NCI-H460 (cell line): Measurements from ENCODE around the gene RALB. TPM values are rescaled to one million over a fixed set of nuclear protein-coding genes. Genes with fewer than 3 reads are reported as not detected.
A peak's percentile ranks its signal among the peaks of the same experiment; 100 is the strongest.

Experiments used
- DNase-seq: peaks from one replicate; pipeline ENCODE4 v3.0.0-alpha.2; 2016; ENCODE audit warnings: low read depth; ENCODE audit errors: extremely low read depth
- small RNA-seq, 2 experiments: library from RNA; depleted of rRNA; stranded (forward); fragments of <200 nt; gene quantifications; one replicate each; pipeline ENCODE3, GENCODE V24; 2014
- total RNA-seq: library from RNA; depleted of rRNA; stranded (reverse); fragments of >200 nt; shearing (Covaris generic); gene quantifications from 2 replicates; pipeline ENCODE4 v1.2.3, GENCODE V29; 2014; rRNA removed

Gene RALB
- total RNA-seq, 1 experiment from 2014 or later, result 45.6 TPM

- DNase-seq, result no peak
These were observed 78.5 kb downstream of the RALB start for GRCh38 chr2:120330946-120331822.

GRCh38 chr2:120331903-120332302 is 79.3 kb downstream of the RALB start:
- no peak for DNase-seq

GRCh38 chr2:120332384-120332783 is 79.7 kb downstream of the RALB start:
- no peak for DNase-seq

GRCh38 chr2:120334068-120334467 is 81.4 kb downstream of the RALB start:
- DNase-seq, result no peak

- no peak for DNase-seq
These were observed 84.1 kb downstream of the RALB start for GRCh38 chr2:120336749-120337148.

- no peak for DNase-seq
These were observed 85.4 kb downstream of the RALB start for GRCh38 chr2:120338015-120338414.

GRCh38 chr2:120341977-120342376 is 89.3 kb downstream of the RALB start:
- DNase-seq, result no peak

GRCh38 chr2:120342446-120342845 is 89.8 kb downstream of the RALB start:
- no peak for DNase-seq

- DNase-seq, result no peak
These were observed 90.4 kb downstream of the RALB start for GRCh38 chr2:120343100-120343432.

GRCh38 chr2:120343433-120344105 is 90.9 kb downstream of the RALB start:
- DNase-seq, result peak; percentile 65

Small RNAs within 50 kb of the gene (small RNA-seq; reads per million reads assigned to genes)
- gene MTND4LP14, result 0 reads per million in 2 experiments

Other genes with a start within 250 kb of the RALB start
- gene EPB41L5, start 239.8 kb upstream of the RALB start, total RNA-seq, result 21.5 and 21.9 TPM in 2 replicates
- 48.7 and 53.8 TPM in 2 replicates for gene TMEM185B, start 29.5 kb upstream of the RALB start, total RNA-seq
- 0.07 TPM in 1 of 2 replicates, not detected in the other for gene INHBB, start 93.3 kb downstream of the RALB start, total RNA-seq